Measurements from ENCODE around the gene HRH1. TPM values are rescaled to one million over a fixed set of nuclear protein-coding genes. Genes with fewer than 3 reads are reported as not detected.
"Not testable (repeated sequence)": the region's sequence is repeated elsewhere in the genome, so short reads cannot be mapped to it uniquely, and the experiment has no call there.

Gene HRH1
- total RNA-seq, 2 donors from 2014 or later, result 4.6 TPM

- DNase-seq (no peak), ATAC-seq (replicated peaks in 1 of 2) (no peak)
- Mint-ChIP-seq H3K27ac (no peak overlapping the region), H3K4me3 (no peak overlapping the region), H3K36me3 (ENCODE audit: insufficient read depth in 2 of 2) (no peaks in the 10 kb centered on the region), H3K4me1 (ENCODE audit: low read depth) (no peaks in the 10 kb centered on the region), H3K27me3 (ENCODE audit: low read depth) (peaks cover 60% of the 10 kb centered on the region), H3K9me3 (no peaks in the 10 kb centered on the region)
Observed at GRCh38 chr3:11206953-11207352, 52.7 kb downstream of the HRH1 start.

GRCh38 chr3:11211531-11212298, 57.4 kb downstream of the HRH1 start:
- H3K9me3 Mint-ChIP-seq, result no peaks in the 10 kb centered on the region
- no peak overlapping the region for H3K4me3 Mint-ChIP-seq

GRCh38 chr3:11212299-11212608, 58.0 kb downstream of the HRH1 start:
- H3K27ac Mint-ChIP-seq, result no peak overlapping the region
- peaks cover 2% of the 10 kb centered on the region for H3K4me1 Mint-ChIP-seq (ENCODE audit: low read depth)
- H3K36me3 Mint-ChIP-seq (ENCODE audit: insufficient read depth in 2 of 2), result no peaks in the 10 kb centered on the region
- H3K9me3 Mint-ChIP-seq, result no peaks in the 10 kb centered on the region
- ATAC-seq (replicated peaks in 1 of 2), result no peak
- H3K27me3 Mint-ChIP-seq (ENCODE audit: low read depth), result peaks cover 37% of the 10 kb centered on the region
- no peak for DNase-seq
- no peak overlapping the region for H3K4me3 Mint-ChIP-seq

More at GRCh38 chr3:11211531-11212298, 57.4 kb downstream of the HRH1 start:
- DNase-seq (no peak), ATAC-seq (replicated peaks in 1 of 2) (no peak)
- Mint-ChIP-seq H3K27me3 (ENCODE audit: low read depth) (peaks cover 41% of the 10 kb centered on the region), H3K27ac (no peak overlapping the region), H3K36me3 (ENCODE audit: insufficient read depth in 2 of 2) (no peaks in the 10 kb centered on the region), H3K4me1 (ENCODE audit: low read depth) (no peaks in the 10 kb centered on the region)

- H3K27me3 Mint-ChIP-seq (ENCODE audit: low read depth), result peaks cover 37% of the 10 kb centered on the region
- H3K36me3 Mint-ChIP-seq (ENCODE audit: insufficient read depth in 2 of 2), result no peaks in the 10 kb centered on the region
- H3K4me1 Mint-ChIP-seq (ENCODE audit: low read depth), result peaks cover 6% of the 10 kb centered on the region
- DNase-seq (no peak), ATAC-seq (replicated peaks in 1 of 2) (no peak)
- no peak overlapping the region for H3K4me3 Mint-ChIP-seq
- H3K9me3 Mint-ChIP-seq, result no peaks in the 10 kb centered on the region
- no peak overlapping the region for H3K27ac Mint-ChIP-seq
Observed at GRCh38 chr3:11212784-11213183, 58.5 kb downstream of the HRH1 start.

GRCh38 chr3:11213810-11214450, 59.6 kb downstream of the HRH1 start:
- no peaks in the 10 kb centered on the region for H3K9me3 Mint-ChIP-seq
- DNase-seq, result no peak
- H3K27me3 Mint-ChIP-seq (ENCODE audit: low read depth), result peaks cover 31% of the 10 kb centered on the region
- H3K27ac Mint-ChIP-seq, result no peak overlapping the region
- no peak for ATAC-seq (replicated peaks in 1 of 2)
- H3K4me1 Mint-ChIP-seq (ENCODE audit: low read depth), result peaks cover 6% of the 10 kb centered on the region
- no peak overlapping the region for H3K4me3 Mint-ChIP-seq
- H3K36me3 Mint-ChIP-seq (ENCODE audit: insufficient read depth in 2 of 2), result no peaks in the 10 kb centered on the region

- Mint-ChIP-seq H3K27me3 (ENCODE audit: low read depth) (peaks cover 25% of the 10 kb centered on the region), H3K4me1 (ENCODE audit: low read depth) (peaks cover 6% of the 10 kb centered on the region), H3K36me3 (ENCODE audit: insufficient read depth in 2 of 2) (no peaks in the 10 kb centered on the region), H3K9me3 (no peaks in the 10 kb centered on the region), H3K4me3 (no peak overlapping the region), H3K27ac (no peak overlapping the region)
- DNase-seq, result no peak
- no peak for ATAC-seq (replicated peaks in 1 of 2)
Observed at GRCh38 chr3:11214451-11214978, 60.2 kb downstream of the HRH1 start.

GRCh38 chr3:11217370-11217769, 63.1 kb downstream of the HRH1 start:
- H3K27ac Mint-ChIP-seq; H3K4me1 Mint-ChIP-seq (ENCODE audit: low read depth); H3K9me3 Mint-ChIP-seq; H3K36me3 Mint-ChIP-seq (ENCODE audit: insufficient read depth in 2 of 2); H3K4me3 Mint-ChIP-seq; DNase-seq; H3K27me3 Mint-ChIP-seq (ENCODE audit: low read depth); ATAC-seq (replicated peaks in 1 of 2): not testable (repeated sequence)

GRCh38 chr3:11220230-11220629, 65.9 kb downstream of the HRH1 start:
- no peak for DNase-seq
- Mint-ChIP-seq H3K27me3 (ENCODE audit: low read depth) (no peaks in the 10 kb centered on the region), H3K36me3 (ENCODE audit: insufficient read depth in 2 of 2) (no peaks in the 10 kb centered on the region), H3K27ac (no peak overlapping the region), H3K4me1 (ENCODE audit: low read depth) (peaks cover 9% of the 10 kb centered on the region), H3K4me3 (no peak overlapping the region), H3K9me3 (no peaks in the 10 kb centered on the region)
- no peak for ATAC-seq (replicated peaks in 1 of 2)

- ATAC-seq (replicated peaks in 1 of 2), result no peak
- no peak overlapping the region for H3K4me3 Mint-ChIP-seq
- H3K4me1 Mint-ChIP-seq (ENCODE audit: low read depth), result peaks cover 20% of the 10 kb centered on the region
- no peaks in the 10 kb centered on the region for H3K36me3 Mint-ChIP-seq (ENCODE audit: insufficient read depth in 2 of 2)
- H3K27me3 Mint-ChIP-seq (ENCODE audit: low read depth), result no peaks in the 10 kb centered on the region
- DNase-seq, result no peak
- no peaks in the 10 kb centered on the region for H3K9me3 Mint-ChIP-seq
- H3K27ac Mint-ChIP-seq, result no peak overlapping the region
Observed at GRCh38 chr3:11221818-11222415, 67.6 kb downstream of the HRH1 start.

GRCh38 chr3:11224010-11224409, 69.7 kb downstream of the HRH1 start:
- no peak for ATAC-seq (replicated peaks in 1 of 2)
- Mint-ChIP-seq H3K9me3 (no peaks in the 10 kb centered on the region), H3K27ac (no peak overlapping the region), H3K36me3 (ENCODE audit: insufficient read depth in 2 of 2) (no peaks in the 10 kb centered on the region), H3K4me1 (ENCODE audit: low read depth) (peaks cover 14% of the 10 kb centered on the region), H3K4me3 (no peak overlapping the region), H3K27me3 (ENCODE audit: low read depth) (no peaks in the 10 kb centered on the region)
- no peak for DNase-seq

- H3K4me3 Mint-ChIP-seq, result no peak overlapping the region
- no peak for ATAC-seq (replicated peaks in 1 of 2)
- peaks cover 14% of the 10 kb centered on the region for H3K4me1 Mint-ChIP-seq (ENCODE audit: low read depth)
- no peaks in the 10 kb centered on the region for H3K27me3 Mint-ChIP-seq (ENCODE audit: low read depth)
- no peaks in the 10 kb centered on the region for H3K36me3 Mint-ChIP-seq (ENCODE audit: insufficient read depth in 2 of 2)
- H3K9me3 Mint-ChIP-seq, result no peaks in the 10 kb centered on the region
- H3K27ac Mint-ChIP-seq, result no peak overlapping the region
- DNase-seq, result no peak
Observed at GRCh38 chr3:11224870-11225229, 70.6 kb downstream of the HRH1 start.

GRCh38 chr3:11226042-11226370, 71.7 kb downstream of the HRH1 start:
- no peak overlapping the region for H3K27ac Mint-ChIP-seq
- no peak for ATAC-seq (replicated peaks in 1 of 2)
- no peaks in the 10 kb centered on the region for H3K36me3 Mint-ChIP-seq (ENCODE audit: insufficient read depth in 2 of 2)
- H3K27me3 Mint-ChIP-seq (ENCODE audit: low read depth), result no peaks in the 10 kb centered on the region
- no peaks in the 10 kb centered on the region for H3K9me3 Mint-ChIP-seq
- peaks cover 14% of the 10 kb centered on the region for H3K4me1 Mint-ChIP-seq (ENCODE audit: low read depth)
- peak overlapping the region; percentile 8 to 33 for H3K4me3 Mint-ChIP-seq
- no peak for DNase-seq

- Mint-ChIP-seq H3K4me3 (no peak overlapping the region), H3K36me3 (ENCODE audit: insufficient read depth in 2 of 2) (no peaks in the 10 kb centered on the region), H3K27me3 (ENCODE audit: low read depth) (peaks cover 10% of the 10 kb centered on the region), H3K27ac (no peak overlapping the region), H3K4me1 (ENCODE audit: low read depth) (peaks cover 14% of the 10 kb centered on the region), H3K9me3 (no peaks in the 10 kb centered on the region)
- ATAC-seq (replicated peaks in 1 of 2) (no peak), DNase-seq (no peak)
Observed at GRCh38 chr3:11228041-11228440, 73.7 kb downstream of the HRH1 start.

All from activated T-cell treated with anti-CD3 and anti-CD28 coated beads, Interleukin-2, amount 50 U/mL, for 72 hours (primary cell).